NCI-H69 (cell line): ENCODE measurements around the gene AFF1.
"Not testable (repeated sequence)": the region's sequence is repeated elsewhere in the genome, so short reads cannot be mapped to it uniquely, and the experiment has no call there.

ENCODE experiments used
- DNase-seq: peaks from one replicate; lab custom pipeline; 2025; lab: John Stamatoyannopoulos, UW

The AFF1 gene

GRCh38 chr4:87055311-87055710, 120.5 kb downstream of the AFF1 start:
- no peak for DNase-seq

GRCh38 chr4:87056881-87057280, 122.1 kb downstream of the AFF1 start:
- DNase-seq = no peak

GRCh38 chr4:87057835-87058355, 123.1 kb downstream of the AFF1 start:
- DNase-seq = no peak

GRCh38 chr4:87058356-87059073, 123.7 kb downstream of the AFF1 start:
- DNase-seq = peak; percentile 87

- no peak for DNase-seq
These were observed 126.1 kb downstream of the AFF1 start for GRCh38 chr4:87060957-87061356.

- DNase-seq = no peak
These were observed 130.2 kb downstream of the AFF1 start for GRCh38 chr4:87065021-87065420.

GRCh38 chr4:87066403-87067123, 131.8 kb downstream of the AFF1 start:
- DNase-seq = no peak

GRCh38 chr4:87067124-87067885, 132.5 kb downstream of the AFF1 start:
- no peak for DNase-seq

- DNase-seq = peak; percentile 91
These were observed 133.8 kb downstream of the AFF1 start for GRCh38 chr4:87068583-87069021.

GRCh38 chr4:87069037-87069742, 134.4 kb downstream of the AFF1 start:
- DNase-seq = peak; percentile 72

- peak; percentile 84 for DNase-seq
These were observed 136.6 kb downstream of the AFF1 start for GRCh38 chr4:87071401-87071800.

- not testable (repeated sequence) for DNase-seq
These were observed 137.7 kb downstream of the AFF1 start for GRCh38 chr4:87072545-87072944.

- DNase-seq = peak; percentile 90
These were observed 138.6 kb downstream of the AFF1 start for GRCh38 chr4:87073199-87074120.

GRCh38 chr4:87074121-87074488, 139.3 kb downstream of the AFF1 start:
- DNase-seq = peak; percentile 53

- no peak for DNase-seq
These were observed 141.1 kb downstream of the AFF1 start for GRCh38 chr4:87075876-87076275.

GRCh38 chr4:87076690-87077358, 142.0 kb downstream of the AFF1 start:
- no peak for DNase-seq

GRCh38 chr4:87077914-87078585, 143.2 kb downstream of the AFF1 start:
- DNase-seq = no peak

- DNase-seq = no peak
These were observed 144.2 kb downstream of the AFF1 start for GRCh38 chr4:87078987-87079486.

- no peak for DNase-seq
These were observed 145.2 kb downstream of the AFF1 start for GRCh38 chr4:87079967-87080366.
